22Rv1 (cell line): Measurements from ENCODE around the gene RECQL.

Source experiments
- CTCF ChIP-seq: fragments of 450-650 bp; IDR thresholded peaks from 2 replicates; pipeline ENCODE4 v1.5.1; 2017; ENCODE audit warnings: mild to moderate bottlenecking
- ZFX ChIP-seq: fragments of 450-650 bp; IDR thresholded peaks from 2 replicates; pipeline ENCODE4 v1.6.1; 2017; ENCODE audit warnings: antibody characterized with exemption, borderline replicate concordance

- TF ChIP-seq CTCF = no peak
- TF ChIP-seq ZFX = no peak
These were observed 6.4 kb upstream of the RECQL start for GRCh38 chr12:21507849-21508248.
